Skeletal muscle tissue (tissue), 4 donors: Measurements from ENCODE around the gene LARGE1. TPM values are rescaled to one million over a fixed set of nuclear protein-coding genes. Genes with fewer than 3 reads are reported as not detected.

Experiments used
- H3K27ac ChIP-seq: one replicate; pipeline ENCODE4 v1.7.0; 2013; ENCODE audit warnings: mild to moderate bottlenecking, low read depth, low read length, inconsistent platforms
- H3K27me3 ChIP-seq, 3 donors: one replicate each; pipeline ENCODE4 v1.7.0; 2013; ENCODE audit warnings: low read length in 3 of 3; ENCODE audit not compliant: control insufficient read depth in 3 of 3, insufficient read depth in 3 of 3
- H3K36me3 ChIP-seq, 3 donors: one replicate each; pipeline ENCODE4 v1.7.0; 2013; ENCODE audit warnings: low read length in 3 of 3; ENCODE audit not compliant: control insufficient read depth in 3 of 3, insufficient read depth in 3 of 3
- H3K4me1 ChIP-seq, 3 donors: one replicate each; pipeline ENCODE4 v1.7.0; 2013; ENCODE audit warnings: low read length in 3 of 3, mild to moderate bottlenecking in 3 of 3; ENCODE audit not compliant: control insufficient read depth in 3 of 3, insufficient read depth in 3 of 3
- H3K4me3 ChIP-seq, 3 donors: one replicate each; pipeline ENCODE4 v1.7.0; 2013; ENCODE audit warnings: low read length in 3 of 3
- H3K9ac ChIP-seq, 3 donors: one replicate each; pipeline ENCODE4 v1.7.0; 2013; ENCODE audit warnings: low read length in 3 of 3, mild to moderate bottlenecking in 3 of 3, moderate library complexity in 2 of 3, low read depth in 1 of 3
- H3K9me3 ChIP-seq, 3 donors: one replicate each; pipeline ENCODE4 v1.7.0; 2013; ENCODE audit warnings: low read length in 3 of 3; ENCODE audit not compliant: control insufficient read depth in 3 of 3
- total RNA-seq: library from RNA; depleted of rRNA; stranded (reverse); fragments of >200 nt; gene quantifications from one replicate; pipeline ENCODE4 v1.2.3, GENCODE V29; 2014
- donor health status: Osteomylitis.

The LARGE1 gene
- total RNA-seq, 1 donor from 2014 or later = 12.5 TPM

DNA sequence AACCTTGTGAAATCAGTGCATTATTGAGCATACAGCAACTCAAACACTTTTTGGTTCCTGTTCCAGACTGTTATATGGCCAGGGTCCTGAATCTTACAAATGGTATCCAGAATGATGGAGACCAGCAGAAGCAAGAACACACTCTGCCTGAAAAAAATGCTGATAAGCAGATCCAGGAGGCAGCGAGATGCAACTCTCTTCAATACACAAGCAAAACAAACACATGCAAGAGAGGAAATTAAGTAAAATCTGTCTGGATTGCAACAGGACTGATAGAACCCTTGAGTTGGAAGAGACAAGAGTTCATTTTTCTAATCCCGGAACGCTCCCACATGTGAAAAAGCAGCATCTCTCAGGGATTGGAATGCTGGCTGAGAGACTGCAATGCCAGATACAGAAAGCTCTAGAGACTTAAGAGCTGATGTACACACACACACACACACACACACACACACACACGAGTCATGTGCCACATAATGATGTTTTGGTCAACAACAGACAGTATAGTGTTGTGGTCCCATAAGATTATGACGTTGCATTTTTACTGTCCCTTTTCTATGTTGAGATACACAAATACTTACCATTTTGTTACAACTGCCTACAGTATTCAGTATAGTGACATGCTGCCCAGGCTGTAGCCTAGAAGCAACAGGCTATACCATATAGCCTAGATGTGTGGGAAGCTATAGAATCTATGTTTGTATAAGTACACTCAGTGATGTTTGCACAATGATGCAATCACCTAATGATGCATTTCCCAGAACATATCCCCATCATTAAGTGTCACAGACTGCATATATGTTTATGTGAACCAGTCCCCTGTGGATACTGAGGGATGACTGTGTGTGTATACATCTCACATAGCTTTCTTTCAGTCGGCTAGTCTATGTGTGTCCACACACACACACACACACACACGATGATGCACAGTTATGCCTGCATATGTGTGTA is 406.6 kb downstream of the LARGE1 start:
- Histone ChIP-seq H3K4me3 (no peak overlapping the region), H3K4me1 (no peaks in the 10 kb centered on the region), H3K36me3 (no peaks in the 10 kb centered on the region), H3K27me3 (no peaks in the 10 kb centered on the region), H3K9ac (no peak overlapping the region), H3K27ac (no peak overlapping the region), H3K9me3 (no peaks in the 10 kb centered on the region)

DNA sequence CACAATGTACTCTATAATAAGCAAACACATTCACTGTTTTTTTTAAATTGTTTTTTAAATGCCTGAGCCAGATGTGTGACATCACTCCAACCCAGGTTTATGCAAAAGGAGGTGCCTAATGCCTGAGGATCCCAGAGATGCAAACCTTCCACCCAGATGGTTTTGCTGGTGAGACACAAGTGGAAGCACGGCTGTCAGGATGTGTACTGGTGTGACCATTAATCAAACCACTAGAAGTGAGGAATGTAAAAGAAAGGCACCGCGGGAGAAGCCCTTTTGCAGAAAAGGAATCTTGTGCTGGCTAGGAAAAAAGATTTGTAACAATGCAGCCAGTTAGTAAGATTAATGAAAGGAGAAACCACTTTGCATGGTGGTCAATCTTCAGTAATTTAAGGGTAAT is 407.4 kb downstream of the LARGE1 start:
- H3K9me3 ChIP-seq = no peaks in the 10 kb centered on the region
- H3K9ac ChIP-seq = no peak overlapping the region
- no peaks in the 10 kb centered on the region for H3K27me3 ChIP-seq
- H3K27ac ChIP-seq = no peak overlapping the region
- H3K4me3 ChIP-seq = no peak overlapping the region
- H3K4me1 ChIP-seq = no peaks in the 10 kb centered on the region
- no peaks in the 10 kb centered on the region for H3K36me3 ChIP-seq

DNA sequence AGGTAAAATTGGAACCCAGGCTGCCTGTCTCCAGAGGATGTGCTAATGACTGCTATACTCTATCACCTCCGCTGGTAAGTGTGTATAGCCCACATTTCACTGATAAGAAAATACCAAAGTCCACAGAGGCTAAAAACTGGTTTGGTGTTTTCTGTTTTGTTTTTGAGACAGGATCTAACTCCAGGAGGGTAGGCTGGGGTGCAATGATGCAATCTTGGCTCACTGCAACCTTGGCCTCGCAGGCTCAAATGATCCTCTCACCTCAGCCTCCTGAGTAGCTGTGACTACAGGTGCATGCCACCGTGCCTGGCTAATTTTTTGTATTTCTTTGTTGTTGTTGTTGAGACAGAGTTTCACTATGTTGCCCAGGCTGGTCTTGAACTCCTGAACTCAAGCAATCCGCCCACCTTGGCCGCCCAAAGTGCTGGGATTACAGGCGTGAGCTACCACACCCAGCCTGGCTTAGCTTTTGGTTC is 409.8 kb downstream of the LARGE1 start:
- no peak overlapping the region for H3K27ac ChIP-seq
- H3K4me3 ChIP-seq = no peak overlapping the region
- no peaks in the 10 kb centered on the region for H3K9me3 ChIP-seq
- no peaks in the 10 kb centered on the region for H3K36me3 ChIP-seq
- no peaks in the 10 kb centered on the region for H3K27me3 ChIP-seq
- H3K4me1 ChIP-seq = peaks cover 0 to 5% (median 3%) of the 10 kb centered on the region in 3 donors
- H3K9ac ChIP-seq = no peak overlapping the region

DNA sequence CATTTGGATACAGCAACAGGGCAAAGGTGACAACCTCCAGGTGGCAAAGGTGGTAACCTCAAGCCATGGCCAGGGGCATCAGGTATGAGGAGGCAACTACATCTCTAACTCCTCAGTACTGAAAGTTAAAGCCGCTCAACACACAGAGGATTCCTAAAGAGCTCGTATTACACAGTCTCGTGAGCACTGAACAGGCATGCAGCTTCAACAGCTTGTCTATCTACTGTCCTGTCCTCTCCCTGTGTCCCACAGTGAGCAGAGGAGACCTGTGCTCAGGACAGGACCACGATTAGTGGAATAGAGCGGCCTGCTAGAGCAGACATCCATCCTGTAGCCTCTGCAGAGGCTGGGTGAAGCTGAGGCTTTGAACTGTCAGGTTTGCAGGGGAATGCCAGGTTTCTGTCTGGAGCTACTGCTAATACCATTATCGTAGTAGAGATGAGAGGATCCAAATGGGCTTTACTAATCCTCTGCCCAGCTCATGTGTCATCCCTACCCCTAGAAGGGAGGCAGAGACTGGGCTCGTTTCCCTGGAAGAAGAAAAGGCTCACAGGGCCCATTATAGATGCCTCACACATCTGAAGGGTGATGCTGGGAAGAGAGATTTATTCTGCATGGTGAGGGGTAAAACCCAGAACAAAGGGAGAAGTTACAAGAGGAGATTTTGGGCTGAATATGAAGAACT is 415.2 kb downstream of the LARGE1 start:
- H3K4me1 ChIP-seq = peaks cover 2 to 12% (median 3%) of the 10 kb centered on the region in 3 donors
- H3K27ac ChIP-seq = no peak overlapping the region
- no peak overlapping the region for H3K9ac ChIP-seq
- no peak overlapping the region for H3K4me3 ChIP-seq
- no peaks in the 10 kb centered on the region for H3K36me3 ChIP-seq
- no peaks in the 10 kb centered on the region for H3K27me3 ChIP-seq
- no peaks in the 10 kb centered on the region for H3K9me3 ChIP-seq

DNA sequence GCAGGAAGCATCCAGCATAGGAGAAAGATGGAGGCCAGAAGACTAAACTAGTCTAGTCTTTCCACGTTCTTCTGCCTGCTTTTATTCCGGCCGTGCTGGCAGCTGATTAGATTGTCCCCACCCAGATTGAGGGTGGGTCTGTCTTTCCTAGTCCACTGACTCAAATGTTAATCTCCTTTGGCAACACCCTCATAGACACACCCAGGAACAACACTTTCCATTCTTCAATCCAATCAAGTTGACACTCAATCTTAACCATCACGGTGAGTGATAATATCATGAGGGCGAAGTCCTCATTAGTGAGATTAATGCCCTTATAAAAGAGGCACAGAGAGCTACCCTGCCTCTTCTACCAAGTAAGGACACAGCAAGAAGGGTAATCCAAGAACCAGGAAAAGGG is 424.2 kb downstream of the LARGE1 start:
- Histone ChIP-seq H3K4me3 (no peak overlapping the region), H3K9ac (no peak overlapping the region), H3K36me3 (no peaks in the 10 kb centered on the region), H3K4me1 (peaks cover 0 to 10% (median 7%) of the 10 kb centered on the region in 3 donors), H3K27ac (no peak overlapping the region), H3K9me3 (no peaks in the 10 kb centered on the region), H3K27me3 (no peaks in the 10 kb centered on the region)

DNA sequence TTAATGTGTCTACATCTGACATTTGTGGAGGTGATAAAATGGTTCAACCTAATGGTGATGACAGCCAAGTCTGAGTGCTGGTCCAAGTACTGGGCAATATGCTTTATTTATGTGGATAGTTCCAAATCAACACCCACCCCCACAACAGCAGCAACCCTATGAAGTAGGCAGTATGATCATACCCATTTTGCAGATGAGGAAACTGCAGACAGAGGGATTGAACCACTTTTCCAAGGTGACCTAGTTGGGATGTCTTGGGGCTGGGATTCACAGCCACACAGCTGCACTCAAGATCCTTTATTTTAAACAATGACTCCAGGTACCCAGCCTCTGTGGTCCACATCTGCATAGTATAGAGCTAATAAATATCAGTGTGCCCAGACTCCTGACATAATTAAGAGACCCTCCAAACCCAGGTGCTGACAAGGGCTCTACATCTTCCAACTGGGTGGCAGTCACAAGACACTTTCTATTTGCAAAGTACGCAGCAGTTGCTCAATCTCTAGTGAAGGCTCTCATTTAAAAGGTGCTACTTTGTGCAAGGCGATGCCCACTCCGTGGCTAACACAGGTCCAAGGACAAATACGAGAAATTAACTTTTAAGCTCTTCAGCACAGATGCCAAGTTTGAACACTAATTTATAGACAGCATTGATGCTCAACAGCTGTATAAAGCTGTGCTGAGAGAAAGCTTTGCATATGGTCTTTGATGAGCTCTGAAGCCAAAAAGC is 426.6 kb downstream of the LARGE1 start:
- Histone ChIP-seq H3K27me3 (no peaks in the 10 kb centered on the region), H3K9ac (no peak overlapping the region), H3K4me1 (peaks cover 0 to 10% (median 7%) of the 10 kb centered on the region in 3 donors), H3K4me3 (no peak overlapping the region), H3K9me3 (no peaks in the 10 kb centered on the region), H3K36me3 (no peaks in the 10 kb centered on the region), H3K27ac (no peak overlapping the region)

DNA sequence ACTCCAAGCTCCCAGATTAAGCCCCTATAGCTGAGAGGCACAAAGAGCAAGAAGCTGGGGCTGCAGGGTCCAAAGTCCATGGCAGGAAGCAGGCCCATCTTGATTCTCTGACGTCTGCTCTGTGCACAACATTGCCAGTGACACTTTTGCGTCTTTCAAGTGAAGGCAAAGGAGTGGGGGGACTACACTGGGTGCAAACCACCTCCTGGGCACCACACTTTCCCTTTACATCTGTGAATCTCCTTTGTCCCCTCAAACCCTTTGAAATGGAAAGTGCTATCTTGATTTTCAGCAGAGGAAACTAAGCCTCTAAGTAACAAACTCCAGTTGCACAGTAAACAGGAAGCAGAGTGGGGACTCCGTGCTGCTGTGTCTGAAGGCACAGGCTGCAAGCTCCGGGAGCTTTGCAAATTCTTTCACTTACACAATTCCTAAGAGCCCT is 428.0 kb downstream of the LARGE1 start:
- H3K4me3 ChIP-seq = peak overlapping the region in 1 of 3 donors; percentile 44
- H3K9ac ChIP-seq = no peak overlapping the region
- H3K27me3 ChIP-seq = no peaks in the 10 kb centered on the region
- no peaks in the 10 kb centered on the region for H3K9me3 ChIP-seq
- H3K27ac ChIP-seq = no peak overlapping the region
- H3K4me1 ChIP-seq = peaks cover 0 to 7% (median 4%) of the 10 kb centered on the region in 3 donors
- no peaks in the 10 kb centered on the region for H3K36me3 ChIP-seq

DNA sequence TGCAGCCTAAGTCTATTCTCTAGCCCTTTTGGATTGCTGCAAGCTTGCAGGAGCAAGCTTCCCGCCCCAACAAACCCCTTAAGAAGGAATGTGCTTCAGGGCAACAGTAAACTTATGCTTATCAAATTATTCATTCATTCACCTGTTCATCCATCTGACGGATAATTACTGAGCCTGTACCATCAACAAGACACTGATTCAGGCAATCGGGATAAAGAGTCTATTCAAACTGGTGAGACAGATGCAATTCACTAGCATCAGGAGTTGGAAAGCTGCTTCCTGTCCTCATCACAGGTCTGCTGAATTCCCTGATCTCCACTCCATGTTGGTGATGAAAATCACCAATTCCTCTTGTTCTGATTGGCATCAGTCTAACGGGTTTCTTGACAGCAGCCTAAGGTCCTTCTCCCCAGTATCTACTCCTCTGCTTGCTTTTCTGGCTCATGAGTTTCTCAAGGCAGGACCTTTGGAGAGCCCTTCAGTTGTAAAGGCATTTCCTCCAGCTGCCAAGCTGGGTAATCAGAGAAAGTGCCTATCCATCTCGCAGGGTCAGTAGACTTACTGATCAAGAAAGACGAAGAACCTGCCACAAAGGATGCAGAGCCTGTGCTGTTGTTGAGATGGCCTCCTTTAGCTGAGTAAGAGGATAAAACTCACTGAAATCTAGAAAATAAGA is 433.1 kb downstream of the LARGE1 start:
- Histone ChIP-seq H3K4me1 (peaks cover 0 to 3% (median 3%) of the 10 kb centered on the region in 3 donors), H3K9me3 (no peaks in the 10 kb centered on the region), H3K9ac (no peak overlapping the region), H3K36me3 (no peaks in the 10 kb centered on the region), H3K27me3 (no peaks in the 10 kb centered on the region), H3K4me3 (no peak overlapping the region), H3K27ac (no peak overlapping the region)

DNA sequence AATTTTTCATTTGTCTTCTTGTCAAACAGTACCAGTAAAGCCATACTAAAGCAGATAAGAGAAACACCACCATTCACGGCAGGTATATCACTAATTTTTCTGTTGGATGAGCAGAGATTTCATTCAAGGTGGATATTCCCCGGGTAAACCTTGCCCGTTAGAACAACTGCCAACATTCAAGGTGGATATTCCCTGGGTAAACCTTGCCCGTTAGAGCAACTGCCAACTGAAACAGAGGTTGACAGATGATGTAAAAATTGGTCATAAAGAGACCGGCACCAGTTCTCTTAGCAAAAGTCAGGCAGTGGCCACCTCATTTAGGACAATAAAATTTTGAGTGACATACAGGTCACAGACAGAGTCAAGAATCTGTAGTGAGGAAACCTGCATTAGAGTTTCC is 438.7 kb downstream of the LARGE1 start:
- no peaks in the 10 kb centered on the region for H3K9me3 ChIP-seq
- no peak overlapping the region for H3K9ac ChIP-seq
- no peaks in the 10 kb centered on the region for H3K36me3 ChIP-seq
- H3K4me1 ChIP-seq = peaks cover 5 to 18% (median 14%) of the 10 kb centered on the region in 3 donors
- no peak overlapping the region for H3K27ac ChIP-seq
- H3K4me3 ChIP-seq = no peak overlapping the region
- H3K27me3 ChIP-seq = no peaks in the 10 kb centered on the region
